IMR-90 (cell line): Measurements from ENCODE around the gene MINDY3. TPM values are rescaled to one million over a fixed set of nuclear protein-coding genes. Genes with fewer than 3 reads are reported as not detected.

Experiments
- ATAC-seq: fragments of 200-7000 bp; cut with Tn5 transposase; 2 replicates; pipeline ENCODE4 v1.9.1; 2020; ENCODE audit warnings: low read depth, mild to moderate bottlenecking, moderate library complexity
- BruUV-seq: library from RNA; stranded (reverse); fragments of 400-500 nt; replicated peaks from 2 replicates; lab custom pipeline; 2021; lab: Mats Ljungman, UMichigan
- CTCF ChIA-PET: fragments of 300-600 bp; formaldehyde crosslinking; extraction: SDS; loops from one replicate; lab custom pipeline; 2021; ENCODE audit warnings: antibody characterized with exemption; lab: Yijun Ruan, JAX
- POLR2A ChIA-PET: fragments of 300-600 bp; sonication (Branson Sonifier 250); formaldehyde crosslinking; loops from one replicate; lab custom pipeline; 2022; ENCODE audit warnings: antibody characterized with exemption; ENCODE audit not compliant: unreplicated experiment; lab: Charles Lee
- DNase-seq: peaks from one replicate; pipeline ENCODE4 v3.0.0; 2013
- H2AFZ ChIP-seq: replicated peaks from 2 replicates; pipeline ENCODE3; 2013; ENCODE audit warnings: low read length, mild to moderate bottlenecking; ENCODE audit not compliant: poor library complexity
- H2AK5ac ChIP-seq: 2 replicates; pipeline ENCODE4 v1.6.1; 2013; ENCODE audit warnings: low read depth, low read length, inconsistent platforms
- H2AK9ac ChIP-seq: replicated peaks from 2 replicates; pipeline ENCODE3; 2013; ENCODE audit warnings: mild to moderate bottlenecking, low read depth, low read length, moderate library complexity; ENCODE audit not compliant: poor library complexity
- H2BK120ac ChIP-seq: 2 replicates; pipeline ENCODE4 v1.6.1; 2013; ENCODE audit warnings: low read depth, low read length, inconsistent platforms
- H2BK15ac ChIP-seq: 3 replicates; pipeline ENCODE4 v1.6.1; 2013; ENCODE audit warnings: low read depth, low read length, inconsistent platforms
- H2BK20ac ChIP-seq: 2 replicates; pipeline ENCODE4 v1.6.1; 2013; ENCODE audit warnings: low read depth, mild to moderate bottlenecking, inconsistent platforms, low read length, moderate library complexity
- H2BK5ac ChIP-seq: 2 replicates; pipeline ENCODE4 v1.6.1; 2013; ENCODE audit warnings: mild to moderate bottlenecking, low read depth, low read length, inconsistent platforms; ENCODE audit not compliant: poor library complexity, severe bottlenecking
- H3K14ac ChIP-seq: replicated peaks from 2 replicates; pipeline ENCODE4 v1.6.1; 2013; ENCODE audit warnings: low read depth, low read length, inconsistent platforms
- H3K18ac ChIP-seq: 2 replicates; pipeline ENCODE4 v1.6.1; 2013; ENCODE audit warnings: low read depth, low read length, control low read depth
- H3K23ac ChIP-seq: 2 replicates; pipeline ENCODE4 v1.6.1; 2013; ENCODE audit warnings: low read depth, low read length, inconsistent platforms
- H3K27ac ChIP-seq: 2 replicates; pipeline ENCODE4 v1.5.1; 2013; ENCODE audit warnings: mild to moderate bottlenecking, control low read depth, low read length; ENCODE audit not compliant: insufficient read depth
- H3K27me3 ChIP-seq: 2 replicates; pipeline ENCODE4 v1.6.1; 2013; ENCODE audit warnings: low read length; ENCODE audit not compliant: control insufficient read depth, insufficient read depth
- H3K36me3 ChIP-seq: 2 replicates; pipeline ENCODE4 v1.6.1; 2013; ENCODE audit warnings: low read length, mixed read lengths; ENCODE audit not compliant: control insufficient read depth, insufficient read depth
- H3K4ac ChIP-seq: 2 replicates; pipeline ENCODE4 v1.6.1; 2013; ENCODE audit warnings: low read depth, low read length, inconsistent platforms
- H3K4me1 ChIP-seq: 2 replicates; pipeline ENCODE4 v1.6.1; 2013; ENCODE audit warnings: low read length, mixed read lengths; ENCODE audit not compliant: control insufficient read depth, insufficient read depth
- H3K4me2 ChIP-seq: 2 replicates; pipeline ENCODE4 v1.6.1; 2013; ENCODE audit warnings: low read depth, mild to moderate bottlenecking, control low read depth, low read length, moderate library complexity
- H3K4me3 ChIP-seq: 2 replicates; pipeline ENCODE4 v1.5.1; 2013; ENCODE audit warnings: low read depth, mild to moderate bottlenecking, control low read depth, low read length, moderate library complexity; ENCODE audit not compliant: insufficient read depth
- H3K56ac ChIP-seq: 2 replicates; pipeline ENCODE4 v1.6.1; 2013; ENCODE audit warnings: low read length, inconsistent platforms; ENCODE audit not compliant: insufficient read depth; ENCODE audit errors: extremely low read depth
- H3K79me1 ChIP-seq, 2 experiments: 2 replicates each; pipeline ENCODE4 v1.6.1; 2013; ENCODE audit warnings: low read length in 2 of 2, inconsistent platforms in 1 of 2, low read depth in 1 of 2
- H3K9ac ChIP-seq: 2 replicates; pipeline ENCODE4 v1.6.1; 2013; ENCODE audit warnings: low read depth, low read length, control low read depth
- H3K9me1 ChIP-seq: 2 replicates; pipeline ENCODE4 v1.6.1; 2013; ENCODE audit warnings: low read length, inconsistent platforms; ENCODE audit not compliant: insufficient read depth
- H3K9me3 ChIP-seq: 2 replicates; pipeline ENCODE4 v1.6.1; 2013; ENCODE audit warnings: low read length; ENCODE audit not compliant: control insufficient read depth, insufficient read depth
- H4K20me1 ChIP-seq: 2 replicates; pipeline ENCODE4 v1.6.1; 2013; ENCODE audit warnings: low read length, inconsistent platforms; ENCODE audit not compliant: insufficient read depth
- H4K5ac ChIP-seq: 2 replicates; pipeline ENCODE4 v1.6.1; 2013; ENCODE audit warnings: mild to moderate bottlenecking, low read depth, low read length, control low read depth
- H4K8ac ChIP-seq, 2 experiments: 2 replicates each; pipeline ENCODE4 v1.6.1; 2013; ENCODE audit warnings: low read depth in 2 of 2, low read length in 2 of 2, control low read depth in 1 of 2, inconsistent platforms in 1 of 2
- H4K91ac ChIP-seq: 2 replicates; pipeline ENCODE4 v1.6.1; 2013; ENCODE audit warnings: low read depth, low read length, inconsistent platforms; ENCODE audit not compliant: insufficient read depth
- BHLHE40 ChIP-seq: fragments of 150-350 bp; IDR thresholded peaks from 2 replicates; pipeline ENCODE4 v1.6.1; 2016; ENCODE audit warnings: mild to moderate bottlenecking, low read depth, low read length
- CEBPB ChIP-seq: IDR thresholded peaks from 2 replicates; pipeline ENCODE4 v1.6.1; 2012; ENCODE audit warnings: low read depth, low read length, improper control_type of control experiment
- CHD1 ChIP-seq: IDR thresholded peaks from 2 replicates; pipeline ENCODE4 v1.6.1; 2012; ENCODE audit warnings: low read depth, low read length, improper control_type of control experiment
- CTCF ChIP-seq: conservative IDR thresholded peaks from 2 replicates; pipeline ENCODE4 v1.5.1; 2012; ENCODE audit warnings: mild to moderate bottlenecking, low read depth, low read length, improper control_type of control experiment
- ELK1 ChIP-seq: fragments of 150-350 bp; IDR thresholded peaks from 2 replicates; pipeline ENCODE4 v1.6.1; 2016; ENCODE audit warnings: low read depth, mild to moderate bottlenecking, low read length, moderate library complexity, borderline replicate concordance
- FOS ChIP-seq: fragments of 150-350 bp; IDR thresholded peaks from 2 replicates; pipeline ENCODE4 v1.6.1; 2016; ENCODE audit warnings: low read depth, low read length
- MAFK ChIP-seq: IDR thresholded peaks from 2 replicates; pipeline ENCODE4 v1.6.1; 2012; ENCODE audit warnings: low read depth, low read length, improper control_type of control experiment
- MAZ ChIP-seq: IDR thresholded peaks from 2 replicates; pipeline ENCODE4 v1.6.1; 2012; ENCODE audit warnings: low read depth, mild to moderate bottlenecking, low read length, improper control_type of control experiment, moderate library complexity, borderline replicate concordance
- MXI1 ChIP-seq: IDR thresholded peaks from 2 replicates; pipeline ENCODE4 v1.6.1; 2012; ENCODE audit warnings: low read depth, mild to moderate bottlenecking, low read length, moderate library complexity, borderline replicate concordance
- NFE2L2 ChIP-seq: fragments of 150-350 bp; IDR thresholded peaks from 2 replicates; pipeline ENCODE4 v1.6.1; 2016; ENCODE audit warnings: low read depth, mild to moderate bottlenecking, low read length
- POLR2A ChIP-seq: IDR thresholded peaks from 2 replicates; pipeline ENCODE4 v1.6.1; 2012; ENCODE audit warnings: mild to moderate bottlenecking, low read depth, low read length
- RAD21 ChIP-seq: IDR thresholded peaks from 2 replicates; pipeline ENCODE4 v1.6.1; 2012; ENCODE audit warnings: low read length, improper control_type of control experiment
- RCOR1 ChIP-seq: IDR thresholded peaks from 2 replicates; pipeline ENCODE4 v1.6.1; 2012; ENCODE audit warnings: mild to moderate bottlenecking, low read length, improper control_type of control experiment; ENCODE audit not compliant: insufficient replicate concordance
- SMC3 ChIP-seq: fragments of 150-350 bp; IDR thresholded peaks from 2 replicates; pipeline ENCODE4 v1.6.1; 2016; ENCODE audit warnings: low read depth, mild to moderate bottlenecking, antibody characterized with exemption, low read length, moderate library complexity
- WGBS, 2 experiments: methylation state at CpG; one replicate each; pipeline versions ENCODE4 v1.1.5 to v1.1.7; 2013; ENCODE audit warnings: missing lambda C conversion rate in 2 of 2; ENCODE audit not compliant: insufficient read length in 1 of 2; ENCODE audit errors: extremely low coverage in 2 of 2; 5-methylcytosine and 5-hydroxymethylcytosine counted together
- dilution Hi-C: fragments of 300-500 bp; cut with HindIII; formaldehyde crosslinking; loops from one replicate; pipeline ENCODE4 v1.14.3; 2018; ENCODE audit warnings: low sequenced_read_pairs; ENCODE audit not compliant: unreplicated experiment
- in situ Hi-C: fragments of 300-500 bp; cut with MboI; formaldehyde crosslinking; loops from 3 replicates; pipeline ENCODE4 v1.14.3; 2019; ENCODE audit warnings: low sequenced_read_pairs, inconsistent platforms, mixed read lengths
- intact Hi-C: fragments of 100-400 bp; cut with micrococcal nuclease; formaldehyde crosslinking; loops from 2 replicates; pipeline ENCODE4 v1.10.0; 2022
- polyA plus RNA-seq, 3 experiments: library from polyadenylated mRNA; depleted of rRNA; stranded (reverse); fragments of >200 nt; gene quantifications; 2 replicates each; pipeline ENCODE4 v1.2.3, GENCODE V29; 2012; ENCODE audit warnings: low replicate concordance in 1 of 3
- total RNA-seq: library from RNA; depleted of rRNA; stranded (reverse); fragments of >200 nt; gene quantifications from 2 replicates; pipeline ENCODE4 v1.2.3, GENCODE V29; 2012

The MINDY3 gene
- total and polyA plus RNA-seq, 2 of the 4 experiments (the other 2 are of a cell fraction) = 13.9 to 14.5 TPM

GRCh38 chr10:15782851-15783250 lies 77.5 kb downstream of the MINDY3 start:
- Histone ChIP-seq H3K56ac (no peak overlapping the region), H3K9ac (no peak overlapping the region), H3K4me2 (no peak overlapping the region), H2BK120ac (no peak overlapping the region), H2BK20ac (no peak overlapping the region), H3K23ac (no peak overlapping the region), H2AK9ac (no peak overlapping the region), H4K8ac (no peak overlapping the region), H2BK5ac (no peak overlapping the region), H3K14ac (no peak overlapping the region), H2AK5ac (no peak overlapping the region), H4K91ac (no peak overlapping the region), H3K9me3 (no peaks in the 10 kb centered on the region), H2BK15ac (no peak overlapping the region), H3K36me3 (peaks cover 19% of the 10 kb centered on the region), H4K20me1 (no peaks in the 10 kb centered on the region), H3K9me1 (no peaks in the 10 kb centered on the region; the same call in 1 of the 2 replicates), H3K27me3 (no peaks in the 10 kb centered on the region), H3K27ac (no peak overlapping the region), H3K4me1 (peaks cover 2% of the 10 kb centered on the region; the same call in 1 of the 2 replicates), H2AFZ (no peak overlapping the region), H3K18ac (no peak overlapping the region), H3K79me1 (no peaks in the 10 kb centered on the region), H3K4me3 (no peak overlapping the region), H4K5ac (no peak overlapping the region), H3K4ac (no peak overlapping the region)
- dilution Hi-C loops = no loop called here
- BruUV-seq = no TSS peak
- in situ Hi-C loops = no loop called here
- ChIA-PET POLR2A (no interaction called here), CTCF (no interaction called here)
- intact Hi-C loops = no loop called here
- no peak for TF ChIP-seq CTCF
- no peak for TF ChIP-seq BHLHE40
- TF ChIP-seq CHD1 = no peak
- TF ChIP-seq MAZ = no peak
- no peak for TF ChIP-seq RCOR1
- TF ChIP-seq FOS = no peak
- no peak for TF ChIP-seq MXI1
- TF ChIP-seq RAD21 = no peak
- no peak for TF ChIP-seq POLR2A
- no peak for TF ChIP-seq ELK1
- TF ChIP-seq CEBPB = no peak
- TF ChIP-seq MAFK = no peak
- TF ChIP-seq NFE2L2 = no peak
- TF ChIP-seq SMC3 = no peak
- DNase-seq (no peak), ATAC-seq (no peak)
- WGBS, 2 experiments = 80% methylated on average over 1 of the region's 4 CpGs; no CpG with 5 or more reads in 1 of the 2 experiments
